ENCODE data around the gene DYNC1I1.
A peak's percentile ranks its signal among the peaks of the same experiment; 100 is the strongest.

DYNC1I1 gene

DNA sequence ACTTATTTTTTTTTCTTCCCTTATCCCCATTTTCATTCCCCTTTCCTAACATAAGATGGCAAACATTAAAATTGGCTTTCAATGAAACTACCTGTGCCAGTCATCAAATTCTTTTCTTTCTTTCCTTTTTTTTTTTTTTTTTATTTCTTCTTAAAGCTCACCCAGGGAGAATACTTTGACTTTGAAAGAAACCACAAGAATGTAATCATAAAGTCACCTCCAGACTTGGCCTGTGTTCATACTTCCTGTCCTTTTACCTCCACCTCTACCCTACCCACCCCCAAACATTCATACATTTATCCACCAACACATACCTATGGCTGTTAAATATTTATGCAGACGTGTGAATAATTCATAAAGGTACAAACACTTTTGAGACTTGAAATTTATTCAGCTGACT lies 295.0 kb downstream of the DYNC1I1 start:
- DNase-seq (ENCODE audit: low spot score in 2 of 2) (no peak), ATAC-seq (ENCODE audit: low read depth) (no peak)
- H3K36me3 Mint-ChIP-seq, result no peaks in the 10 kb centered on the region
- H3K4me3 Mint-ChIP-seq, result no peak overlapping the region
- no peaks in the 10 kb centered on the region for H3K4me1 Mint-ChIP-seq
- peaks cover 8% of the 10 kb centered on the region for H3K27me3 Mint-ChIP-seq
- H3K27ac Mint-ChIP-seq, result no peak overlapping the region
- no peaks in the 10 kb centered on the region for H3K9me3 Mint-ChIP-seq

DNA sequence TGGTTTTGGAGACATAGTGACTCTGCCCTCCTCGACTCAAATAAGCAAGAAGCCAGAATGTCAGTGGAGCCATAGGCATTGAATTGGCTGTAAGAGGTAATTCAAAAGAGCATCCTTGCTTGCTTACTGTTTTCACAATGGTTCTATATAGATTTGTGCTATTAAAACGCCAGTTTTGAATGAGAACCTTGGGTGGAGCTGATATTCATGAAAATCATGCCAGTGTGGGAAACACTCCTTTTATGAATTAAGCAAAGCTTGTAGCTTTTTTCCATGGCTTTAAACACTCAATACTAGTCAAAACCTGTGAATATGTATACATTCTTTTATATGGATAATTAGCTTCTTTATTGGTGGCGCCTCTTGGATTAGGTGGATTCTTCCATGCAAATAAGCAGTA lies 297.0 kb downstream of the DYNC1I1 start:
- ATAC-seq (ENCODE audit: low read depth), result no peak
- no peaks in the 10 kb centered on the region for H3K9me3 Mint-ChIP-seq

DNA sequence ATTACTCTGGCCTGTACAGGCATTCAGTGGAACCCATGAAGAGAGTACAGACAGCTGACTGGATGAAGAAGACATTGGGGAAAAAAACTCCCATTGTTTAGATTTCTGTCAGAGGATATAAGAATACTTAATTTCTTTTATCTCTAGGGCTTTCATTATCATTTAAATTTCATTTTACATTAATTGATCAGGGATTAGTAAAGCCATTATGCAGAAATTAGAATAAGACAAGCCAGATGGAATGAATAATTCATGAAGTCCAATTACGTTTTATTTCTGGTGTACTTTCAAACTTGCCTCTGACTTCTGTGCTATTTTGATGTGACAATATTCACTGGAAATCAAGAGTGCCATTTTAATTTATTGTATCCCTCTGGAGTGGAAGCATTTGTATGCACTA lies 302.5 kb downstream of the DYNC1I1 start:
- no peaks in the 10 kb centered on the region for H3K9me3 Mint-ChIP-seq
- H3K4me3 Mint-ChIP-seq, result no peak overlapping the region
- ATAC-seq (ENCODE audit: low read depth) (no peak), DNase-seq (ENCODE audit: low spot score in 2 of 2) (no peak)
- peaks cover 8% of the 10 kb centered on the region for H3K4me1 Mint-ChIP-seq
- no peaks in the 10 kb centered on the region for H3K36me3 Mint-ChIP-seq
- no peak overlapping the region for H3K27ac Mint-ChIP-seq
- H3K27me3 Mint-ChIP-seq, result peaks cover 7% of the 10 kb centered on the region

More for the DNA sequence above, 297.0 kb downstream of the DYNC1I1 start:
- no peak overlapping the region for H3K4me3 Mint-ChIP-seq
- no peaks in the 10 kb centered on the region for H3K4me1 Mint-ChIP-seq
- no peak for DNase-seq (ENCODE audit: low spot score in 2 of 2)
- H3K27me3 Mint-ChIP-seq, result peaks cover 6% of the 10 kb centered on the region
- no peak overlapping the region for H3K27ac Mint-ChIP-seq
- no peaks in the 10 kb centered on the region for H3K36me3 Mint-ChIP-seq

- DNase-seq (ENCODE audit: low spot score in 2 of 2), result peak; percentile 36 to 48
- H3K9me3 Mint-ChIP-seq, result no peaks in the 10 kb centered on the region
- no peaks in the 10 kb centered on the region for H3K36me3 Mint-ChIP-seq
- peak; percentile 89 for ATAC-seq (ENCODE audit: low read depth)
- H3K27me3 Mint-ChIP-seq, result peaks cover 8% of the 10 kb centered on the region
- H3K27ac Mint-ChIP-seq, result no peak overlapping the region
- H3K4me1 Mint-ChIP-seq, result peaks cover 8% of the 10 kb centered on the region
- peak overlapping the region; percentile 81 for H3K4me3 Mint-ChIP-seq
Measured at GRCh38 chr7:96075510-96076349, 303.4 kb downstream of the DYNC1I1 start.

GRCh38 chr7:96076350-96076707 lies 304.0 kb downstream of the DYNC1I1 start:
- no peaks in the 10 kb centered on the region for H3K36me3 Mint-ChIP-seq
- H3K4me3 Mint-ChIP-seq, result peak overlapping the region; percentile 81
- H3K27me3 Mint-ChIP-seq, result peaks cover 8% of the 10 kb centered on the region

GRCh38 chr7:96080027-96080426 lies 307.7 kb downstream of the DYNC1I1 start:
- H3K9me3 Mint-ChIP-seq, result no peaks in the 10 kb centered on the region
- no peak overlapping the region for H3K27ac Mint-ChIP-seq
- peaks cover 8% of the 10 kb centered on the region for H3K4me1 Mint-ChIP-seq
- DNase-seq (ENCODE audit: low spot score in 2 of 2) (no peak), ATAC-seq (ENCODE audit: low read depth) (no peak)
- H3K4me3 Mint-ChIP-seq, result no peak overlapping the region
- H3K27me3 Mint-ChIP-seq, result peaks cover 5% of the 10 kb centered on the region
- no peaks in the 10 kb centered on the region for H3K36me3 Mint-ChIP-seq

More at GRCh38 chr7:96076350-96076707, 304.0 kb downstream of the DYNC1I1 start:
- H3K4me1 Mint-ChIP-seq, result peaks cover 8% of the 10 kb centered on the region
- no peak overlapping the region for H3K27ac Mint-ChIP-seq
- H3K9me3 Mint-ChIP-seq, result no peaks in the 10 kb centered on the region
- DNase-seq (ENCODE audit: low spot score in 2 of 2), result peak in 1 of 2 donors; percentile 0
- no peak for ATAC-seq (ENCODE audit: low read depth)

GRCh38 chr7:96084881-96085553 lies 312.7 kb downstream of the DYNC1I1 start:
- H3K27me3 Mint-ChIP-seq, result peaks cover under 1% of the 10 kb centered on the region
- DNase-seq (ENCODE audit: low spot score in 2 of 2), result no peak

GRCh38 chr7:96085953-96086352 lies 313.6 kb downstream of the DYNC1I1 start:
- ATAC-seq (ENCODE audit: low read depth) (no peak), DNase-seq (ENCODE audit: low spot score in 2 of 2) (no peak)
- Mint-ChIP-seq H3K9me3 (no peaks in the 10 kb centered on the region), H3K4me1 (no peaks in the 10 kb centered on the region), H3K27ac (no peak overlapping the region), H3K36me3 (no peaks in the 10 kb centered on the region), H3K27me3 (no peaks in the 10 kb centered on the region), H3K4me3 (no peak overlapping the region)

More at GRCh38 chr7:96084881-96085553, 312.7 kb downstream of the DYNC1I1 start:
- no peaks in the 10 kb centered on the region for H3K36me3 Mint-ChIP-seq
- H3K27ac Mint-ChIP-seq, result no peak overlapping the region
- no peak for ATAC-seq (ENCODE audit: low read depth)
- H3K4me1 Mint-ChIP-seq, result no peaks in the 10 kb centered on the region
- no peak overlapping the region for H3K4me3 Mint-ChIP-seq
- no peaks in the 10 kb centered on the region for H3K9me3 Mint-ChIP-seq

DNA sequence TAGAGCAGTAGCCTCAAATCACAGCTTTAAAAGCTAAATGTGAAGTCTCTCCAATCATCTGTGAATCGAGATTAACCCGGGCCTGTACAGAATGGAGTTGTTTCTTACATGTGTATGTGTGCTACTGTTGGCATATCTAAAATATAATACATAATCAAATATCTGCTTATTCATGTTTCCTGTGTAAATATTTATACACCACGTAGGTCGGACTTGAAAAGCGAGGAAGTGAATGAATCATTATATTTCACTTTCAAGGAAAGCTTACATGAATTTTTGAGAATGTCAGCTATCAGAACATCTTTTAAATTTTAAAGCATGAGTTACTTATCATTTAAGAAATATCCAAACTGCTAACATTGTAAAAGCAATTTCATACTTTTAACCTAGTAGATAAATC lies 316.2 kb downstream of the DYNC1I1 start:
- no peaks in the 10 kb centered on the region for H3K4me1 Mint-ChIP-seq
- H3K4me3 Mint-ChIP-seq, result no peak overlapping the region
- H3K36me3 Mint-ChIP-seq, result no peaks in the 10 kb centered on the region
- H3K9me3 Mint-ChIP-seq, result no peaks in the 10 kb centered on the region
- DNase-seq (ENCODE audit: low spot score in 2 of 2), result no peak
- ATAC-seq (ENCODE audit: low read depth), result no peak
- H3K27me3 Mint-ChIP-seq, result no peaks in the 10 kb centered on the region
- no peak overlapping the region for H3K27ac Mint-ChIP-seq

DNA sequence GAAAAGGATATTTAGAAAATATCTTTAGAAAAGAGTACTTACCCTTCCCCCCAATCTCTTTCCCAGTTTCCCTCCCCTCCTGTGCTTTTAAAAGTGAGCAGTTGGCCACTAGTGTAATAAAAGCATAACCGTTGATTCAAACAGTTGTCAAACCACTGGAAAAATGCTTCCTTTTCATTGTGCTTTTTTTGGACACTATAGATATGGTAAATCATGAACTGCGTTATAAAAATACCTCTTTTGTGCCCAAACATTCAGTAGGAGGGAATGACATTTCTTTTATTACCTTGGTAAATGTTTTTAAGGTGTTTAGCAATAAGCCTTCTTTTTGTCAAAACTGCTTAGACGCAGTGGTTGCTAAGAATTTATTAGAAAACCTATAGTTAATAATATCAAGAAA lies 317.2 kb downstream of the DYNC1I1 start:
- no peaks in the 10 kb centered on the region for H3K9me3 Mint-ChIP-seq
- H3K36me3 Mint-ChIP-seq, result no peaks in the 10 kb centered on the region
- ATAC-seq (ENCODE audit: low read depth), result no peak
- no peak for DNase-seq (ENCODE audit: low spot score in 2 of 2)
- H3K4me3 Mint-ChIP-seq, result no peak overlapping the region
- no peak overlapping the region for H3K27ac Mint-ChIP-seq
- no peaks in the 10 kb centered on the region for H3K27me3 Mint-ChIP-seq
- no peaks in the 10 kb centered on the region for H3K4me1 Mint-ChIP-seq

DNA sequence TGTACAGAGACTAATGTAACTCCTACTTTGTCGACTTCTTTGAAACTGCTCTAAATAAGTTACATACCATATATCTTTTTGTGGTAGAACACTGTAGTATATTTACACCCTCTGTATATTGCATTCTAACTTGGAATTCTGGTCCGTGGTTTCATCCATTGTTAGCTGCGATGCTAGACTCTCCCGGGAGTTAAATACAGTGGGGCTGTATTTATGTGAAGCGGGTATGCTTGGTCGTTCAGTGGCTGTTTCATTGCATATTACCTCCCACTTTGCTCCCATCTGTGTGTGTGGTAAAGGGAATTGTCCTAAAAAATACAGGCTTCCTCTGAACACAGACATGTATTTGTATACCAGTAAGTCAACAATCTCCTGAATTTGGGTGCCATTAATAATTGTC lies 318.4 kb downstream of the DYNC1I1 start:
- Mint-ChIP-seq H3K36me3 (no peaks in the 10 kb centered on the region), H3K4me1 (no peaks in the 10 kb centered on the region), H3K27me3 (no peaks in the 10 kb centered on the region), H3K4me3 (no peak overlapping the region), H3K27ac (no peak overlapping the region), H3K9me3 (no peaks in the 10 kb centered on the region)
- DNase-seq (ENCODE audit: low spot score in 2 of 2), result no peak
- no peak for ATAC-seq (ENCODE audit: low read depth)

DNA sequence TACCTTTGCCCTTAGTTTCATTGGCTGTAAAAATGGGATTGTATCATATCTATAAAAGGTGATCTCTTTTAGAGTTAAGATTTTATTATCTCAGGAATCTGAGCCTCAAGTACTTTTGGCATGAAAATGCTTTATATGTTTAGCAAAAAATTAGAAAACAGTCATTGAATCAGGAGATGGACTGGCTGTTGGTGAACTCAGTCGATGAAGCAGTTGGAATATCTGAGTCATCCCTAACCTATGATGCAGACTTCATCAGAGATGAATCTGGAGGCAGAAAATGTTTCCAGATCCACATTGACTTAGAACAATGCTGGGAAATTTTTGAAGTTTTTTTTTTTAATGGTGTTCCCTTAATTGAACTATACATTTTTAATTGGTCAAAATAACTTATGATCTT lies 321.1 kb downstream of the DYNC1I1 start:
- Mint-ChIP-seq H3K4me3 (no peak overlapping the region), H3K9me3 (no peaks in the 10 kb centered on the region), H3K27ac (no peak overlapping the region), H3K4me1 (no peaks in the 10 kb centered on the region), H3K36me3 (no peaks in the 10 kb centered on the region), H3K27me3 (no peaks in the 10 kb centered on the region)
- no peak for DNase-seq (ENCODE audit: low spot score in 2 of 2)
- ATAC-seq (ENCODE audit: low read depth), result no peak

GRCh38 chr7:96097835-96098234 lies 325.5 kb downstream of the DYNC1I1 start:
- Mint-ChIP-seq H3K9me3 (peaks cover 1% of the 10 kb centered on the region), H3K4me3 (no peak overlapping the region), H3K36me3 (no peaks in the 10 kb centered on the region), H3K27ac (no peak overlapping the region), H3K4me1 (no peaks in the 10 kb centered on the region), H3K27me3 (no peaks in the 10 kb centered on the region)
- no peak for ATAC-seq (ENCODE audit: low read depth)
- no peak for DNase-seq (ENCODE audit: low spot score in 2 of 2)

DNA sequence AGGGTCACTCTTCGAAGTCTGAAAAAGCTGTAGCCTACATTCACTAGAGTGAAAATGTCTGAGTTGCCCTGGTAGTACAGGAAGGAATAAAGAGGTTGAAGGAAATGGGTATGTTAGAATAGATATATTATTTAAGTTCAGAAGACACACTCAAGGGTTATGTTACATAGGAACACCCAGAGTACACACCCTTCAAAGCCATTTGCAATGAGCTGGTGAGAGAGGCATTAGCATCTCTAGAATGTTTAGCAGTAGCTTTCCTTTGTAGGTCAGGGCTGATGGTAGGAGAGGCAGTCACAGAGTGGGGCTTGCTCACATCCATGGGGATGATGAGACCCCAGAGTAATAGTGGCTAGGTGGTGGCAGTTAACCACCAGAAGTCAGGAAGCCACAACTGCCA lies 328.4 kb downstream of the DYNC1I1 start:
- no peak overlapping the region for H3K4me3 Mint-ChIP-seq
- ATAC-seq (ENCODE audit: low read depth), result no peak

More for the DNA sequence above, 328.4 kb downstream of the DYNC1I1 start:
- no peaks in the 10 kb centered on the region for H3K4me1 Mint-ChIP-seq
- H3K27me3 Mint-ChIP-seq, result no peaks in the 10 kb centered on the region
- DNase-seq (ENCODE audit: low spot score in 2 of 2), result no peak
- H3K27ac Mint-ChIP-seq, result no peak overlapping the region
- no peaks in the 10 kb centered on the region for H3K36me3 Mint-ChIP-seq
- peaks cover 1% of the 10 kb centered on the region for H3K9me3 Mint-ChIP-seq
